Uterus (tissue), 4 donors: ENCODE data around the gene MFSD12. TPM values are rescaled to one million over a fixed set of nuclear protein-coding genes. Genes with fewer than 3 reads are reported as not detected.

ENCODE experiments used
- DNase-seq, 2 donors: peaks; one replicate each; pipeline ENCODE4 v3.0.0-alpha.2; 2019 to 2020
- H3K27ac ChIP-seq, 2 donors: fragments of 200-600 bp; sonication (generic); 1 replicate in 1 of 2; 2 replicates in 1 of 2; pipeline ENCODE4 v1.5.1; 2016 to 2018
- H3K27me3 ChIP-seq, 2 donors: fragments of 200-600 bp; sonication (generic); one replicate each; pipeline ENCODE4 v1.5.1; 2018 to 2019; ENCODE audit warnings: control low read depth in 1 of 2
- H3K36me3 ChIP-seq, 2 donors: fragments of 200-600 bp; sonication (generic); one replicate each; pipeline ENCODE4 v1.5.1; 2019; ENCODE audit warnings: control low read depth in 1 of 2
- H3K4me1 ChIP-seq, 2 donors: fragments of 200-600 bp; sonication (generic); one replicate each; pipeline ENCODE4 v1.5.1; 2018 to 2019; ENCODE audit warnings: control low read depth in 1 of 2
- H3K4me3 ChIP-seq, 2 donors: fragments of 200-600 bp; sonication (generic); 1 replicate in 1 of 2; 2 replicates in 1 of 2; pipeline ENCODE4 v1.5.1; 2018 to 2019; ENCODE audit warnings: mild to moderate bottlenecking in 1 of 2
- H3K9me3 ChIP-seq, 2 donors: fragments of 200-600 bp; sonication (generic); one replicate each; pipeline ENCODE4 v1.5.1; 2019; ENCODE audit warnings: control low read depth in 1 of 2
- CTCF ChIP-seq, 4 experiments: fragments of 200-600 bp in 2 of 4; fragments of 450-650 bp in 2 of 4; sonication (generic) in 2 of 4; IDR thresholded peaks; one replicate each; pipeline ENCODE4 v1.5.1; 2016 to 2019; ENCODE audit warnings: antibody characterized with exemption in 4 of 4, mild to moderate bottlenecking in 2 of 4, moderate library complexity in 1 of 4
- POLR2A ChIP-seq, 2 donors: fragments of 450-650 bp; IDR thresholded peaks; one replicate each; pipeline ENCODE4 v1.6.1; 2016; ENCODE audit warnings: antibody characterized with exemption in 2 of 2, mild to moderate bottlenecking in 1 of 2, moderate library complexity in 1 of 2
- intact Hi-C: fragments of 100-400 bp; cut with DNase I; formaldehyde crosslinking; loops from one replicate; pipeline ENCODE4 v1.15.1; 2023; ENCODE audit warnings: low total_unique reads
- total RNA-seq, 4 donors: library from RNA; depleted of rRNA in 3 of 4; stranded (reverse); fragments of >200 nt in 3 of 4; gene quantifications; one replicate each; pipeline versions ENCODE4 v1.1.0 to v1.2.4, GENCODE V29; 2014 to 2023
- donor health status: DM: yes; HTN: yes; CAD: no.

Gene MFSD12
- total RNA-seq, 4 donors from 2014 or later, result 0.59 to 44.9 (median 38.9) TPM

GRCh38 chr19:3535563-3535965 lies 21.8 kb downstream of the MFSD12 start:
- DNase-seq, result no peak
- intact Hi-C loops, result no loop called here
- Histone ChIP-seq H3K9me3 (no peaks in the 10 kb centered on the region), H3K36me3 (no peaks in the 10 kb centered on the region), H3K27me3 (no peaks in the 10 kb centered on the region), H3K4me1 (no peaks in the 10 kb centered on the region), H3K4me3 (no peak overlapping the region), H3K27ac (no peak overlapping the region)
- TF ChIP-seq CTCF (IDR thresholded peaks at IDR 0.05) (no peak), POLR2A (IDR thresholded peaks at IDR 0.05) (no peak)

GRCh38 chr19:3535235-3535535 lies 22.2 kb downstream of the MFSD12 start:
- intact Hi-C loops, result no loop called here
- Histone ChIP-seq H3K27ac (no peak overlapping the region), H3K36me3 (no peaks in the 10 kb centered on the region), H3K9me3 (no peaks in the 10 kb centered on the region), H3K4me3 (no peak overlapping the region), H3K27me3 (no peaks in the 10 kb centered on the region), H3K4me1 (no peaks in the 10 kb centered on the region)
- no peak for TF ChIP-seq POLR2A (IDR thresholded peaks at IDR 0.05)
- TF ChIP-seq CTCF (IDR thresholded peaks at IDR 0.05), result no peak
- DNase-seq, result no peak

GRCh38 chr19:3534375-3535234 lies 22.8 kb downstream of the MFSD12 start:
- intact Hi-C loops, result no loop called here
- no peaks in the 10 kb centered on the region for H3K27me3 ChIP-seq
- H3K4me1 ChIP-seq, result no peaks in the 10 kb centered on the region
- TF ChIP-seq CTCF (IDR thresholded peaks at IDR 0.05) (no peak), POLR2A (IDR thresholded peaks at IDR 0.05) (no peak)
- H3K9me3 ChIP-seq, result no peaks in the 10 kb centered on the region
- no peak for DNase-seq
- no peak overlapping the region for H3K27ac ChIP-seq
- H3K36me3 ChIP-seq, result no peaks in the 10 kb centered on the region
- H3K4me3 ChIP-seq, result no peak overlapping the region

- no peak for DNase-seq
- Histone ChIP-seq H3K4me1 (no peaks in the 10 kb centered on the region), H3K36me3 (no peaks in the 10 kb centered on the region)
Observed at GRCh38 chr19:3533563-3534216, 23.7 kb downstream of the MFSD12 start.

More at GRCh38 chr19:3533563-3534216, 23.7 kb downstream of the MFSD12 start:
- H3K4me3 ChIP-seq, result no peak overlapping the region
- H3K27me3 ChIP-seq, result no peaks in the 10 kb centered on the region
- no peak overlapping the region for H3K27ac ChIP-seq
- H3K9me3 ChIP-seq, result no peaks in the 10 kb centered on the region
- intact Hi-C loops, result no loop called here
- TF ChIP-seq CTCF (IDR thresholded peaks at IDR 0.05) (no peak), POLR2A (IDR thresholded peaks at IDR 0.05) (no peak)
